ENCODE results near the gene SUN5. TPM values are rescaled to one million over a fixed set of nuclear protein-coding genes. Genes with fewer than 3 reads are reported as not detected.

SUN5 gene
- total RNA-seq, 1 experiment from 2014 or later, result not detected

DNA sequence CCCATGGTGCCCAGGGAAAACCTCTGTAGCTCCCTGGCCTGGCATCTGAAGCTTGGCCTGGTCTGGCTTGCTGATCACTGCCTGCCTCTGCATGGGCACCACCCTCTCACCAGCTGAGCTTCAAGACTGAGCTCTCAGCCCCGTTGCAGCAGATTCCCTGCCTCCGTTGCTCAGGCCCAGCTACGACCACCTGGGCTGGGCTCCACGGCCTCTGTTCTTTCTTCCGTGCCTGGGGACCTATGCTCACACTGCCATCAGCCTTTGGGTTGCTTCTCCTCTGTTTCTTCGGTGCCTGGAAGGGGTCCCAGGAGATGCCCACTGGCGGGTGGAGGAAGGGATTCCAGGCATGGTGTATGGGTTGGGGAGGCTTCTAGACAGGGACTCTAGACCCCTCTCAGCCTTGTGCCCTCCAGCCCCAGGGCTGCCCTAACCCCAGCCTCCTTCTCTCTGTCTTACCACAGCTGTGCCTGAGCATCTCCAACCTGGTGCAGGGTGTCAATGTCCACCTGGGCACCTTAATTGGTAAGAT, 12.4 kb upstream of the SUN5 start:
- Mint-ChIP-seq H3K9me3 (ENCODE audit: low read depth, unreplicated experiment) (no peaks in the 10 kb centered on the region), H3K27me3 (ENCODE audit: unreplicated experiment) (peaks cover 100% of the 10 kb centered on the region), H3K4me1 (ENCODE audit: low read depth, unreplicated experiment) (no peaks in the 10 kb centered on the region), H3K4me3 (ENCODE audit: low read depth, unreplicated experiment) (no peak overlapping the region), H3K27ac (ENCODE audit: unreplicated experiment) (no peak overlapping the region), H3K36me3 (ENCODE audit: insufficient read depth, unreplicated experiment) (no peaks in the 10 kb centered on the region)
- intact Hi-C loops (cut with micrococcal nuclease; ENCODE audit: unreplicated experiment), result no loop called here
- DNase-seq, result no peak
- CTCF ChIA-PET, result interaction anchor here (1.1 kb wide), 1 partner anchor 11 kb away, joined by 4 read pairs; no protein-coding TSS in a partner anchor
- BruUV-seq (replicated peaks), result no TSS peak
- TF ChIP-seq, protein P1, sequence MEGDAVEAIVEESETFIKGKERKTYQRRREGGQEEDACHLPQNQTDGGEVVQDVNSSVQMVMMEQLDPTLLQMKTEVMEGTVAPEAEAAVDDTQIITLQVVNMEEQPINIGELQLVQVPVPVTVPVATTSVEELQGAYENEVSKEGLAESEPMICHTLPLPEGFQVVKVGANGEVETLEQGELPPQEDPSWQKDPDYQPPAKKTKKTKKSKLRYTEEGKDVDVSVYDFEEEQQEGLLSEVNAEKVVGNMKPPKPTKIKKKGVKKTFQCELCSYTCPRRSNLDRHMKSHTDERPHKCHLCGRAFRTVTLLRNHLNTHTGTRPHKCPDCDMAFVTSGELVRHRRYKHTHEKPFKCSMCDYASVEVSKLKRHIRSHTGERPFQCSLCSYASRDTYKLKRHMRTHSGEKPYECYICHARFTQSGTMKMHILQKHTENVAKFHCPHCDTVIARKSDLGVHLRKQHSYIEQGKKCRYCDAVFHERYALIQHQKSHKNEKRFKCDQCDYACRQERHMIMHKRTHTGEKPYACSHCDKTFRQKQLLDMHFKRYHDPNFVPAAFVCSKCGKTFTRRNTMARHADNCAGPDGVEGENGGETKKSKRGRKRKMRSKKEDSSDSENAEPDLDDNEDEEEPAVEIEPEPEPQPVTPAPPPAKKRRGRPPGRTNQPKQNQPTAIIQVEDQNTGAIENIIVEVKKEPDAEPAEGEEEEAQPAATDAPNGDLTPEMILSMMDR (IDR thresholded peaks at IDR 0.05; ENCODE audit: unreplicated experiment), result no peak

DNA sequence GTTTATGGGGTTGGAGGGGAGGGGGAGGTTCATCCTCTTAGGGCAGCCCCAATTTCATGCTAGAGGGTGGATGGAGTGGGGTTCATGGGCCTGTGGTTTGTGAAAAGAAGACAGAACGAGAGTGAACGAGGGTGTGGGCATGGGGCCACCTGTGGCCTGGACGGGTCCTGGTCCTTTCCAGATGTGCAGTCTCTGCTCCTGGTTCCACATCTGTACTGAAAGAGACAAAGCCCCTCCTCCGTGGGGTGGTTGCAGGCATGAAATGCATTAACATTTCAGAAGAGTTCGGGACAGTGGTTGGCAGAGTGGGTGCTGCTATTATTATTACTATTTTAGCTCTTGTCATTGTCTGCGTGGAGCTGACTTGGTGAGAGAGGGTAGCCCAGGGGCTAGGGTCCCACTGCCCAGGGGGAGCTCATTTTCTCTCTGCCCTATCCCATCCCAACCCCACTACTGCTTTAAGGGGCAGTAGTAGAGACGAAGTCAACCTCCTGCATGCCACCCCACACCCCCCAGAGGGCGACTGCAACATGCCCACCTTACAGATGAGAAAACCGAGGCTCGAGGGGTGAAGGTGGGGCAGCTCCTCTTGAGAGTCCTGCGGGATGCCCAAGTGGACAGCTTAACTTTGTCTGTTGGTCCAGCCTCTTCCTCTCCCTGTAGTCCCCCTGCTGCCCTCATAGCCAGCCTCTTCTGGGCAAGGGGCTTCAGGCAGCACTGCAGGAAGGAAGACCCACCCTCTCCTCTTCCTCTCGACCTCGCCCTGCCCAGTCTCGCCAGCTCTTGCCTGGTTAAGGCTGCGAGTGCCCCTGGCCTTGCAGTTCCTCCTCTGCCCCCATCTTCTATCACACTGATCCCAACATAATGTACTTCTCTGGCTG, 11.7 kb upstream of the SUN5 start:
- DNase-seq, result no peak
- intact Hi-C loops (cut with micrococcal nuclease; ENCODE audit: unreplicated experiment), result no loop called here
- BruUV-seq (replicated peaks), result no TSS peak
- no peak overlapping the region for H3K27ac Mint-ChIP-seq (ENCODE audit: unreplicated experiment)
- no peaks in the 10 kb centered on the region for H3K9me3 Mint-ChIP-seq (ENCODE audit: low read depth, unreplicated experiment)
- no peaks in the 10 kb centered on the region for H3K36me3 Mint-ChIP-seq (ENCODE audit: insufficient read depth, unreplicated experiment)
- peaks cover 100% of the 10 kb centered on the region for H3K27me3 Mint-ChIP-seq (ENCODE audit: unreplicated experiment)
- H3K4me3 Mint-ChIP-seq (ENCODE audit: low read depth, unreplicated experiment), result no peak overlapping the region
- H3K4me1 Mint-ChIP-seq (ENCODE audit: low read depth, unreplicated experiment), result no peaks in the 10 kb centered on the region
- CTCF ChIA-PET, result interaction anchor here (0.6 kb wide), 1 partner anchor 38 kb away, joined by 3 read pairs; no protein-coding TSS in a partner anchor
- TF ChIP-seq, protein P1 (IDR thresholded peaks at IDR 0.05; ENCODE audit: unreplicated experiment), result no peak

DNA sequence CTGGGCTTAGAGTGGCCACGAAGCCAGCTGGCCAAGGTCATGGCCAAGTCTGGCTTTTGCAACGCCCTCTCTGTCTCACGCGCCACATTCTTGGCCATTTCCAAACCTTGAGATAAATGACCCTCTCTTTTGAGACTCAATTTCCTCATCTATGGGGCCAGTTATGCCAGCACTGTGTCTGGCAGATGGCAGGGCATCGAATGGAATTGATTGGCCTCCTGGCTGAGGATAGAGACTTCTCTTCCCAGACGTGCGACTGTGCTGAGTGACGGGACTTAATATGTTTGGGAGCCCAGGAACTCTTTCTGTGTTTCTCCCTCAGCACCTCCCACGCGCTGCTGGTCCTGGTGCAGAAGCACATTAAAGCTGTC, 10.9 kb upstream of the SUN5 start:
- Mint-ChIP-seq H3K4me3 (ENCODE audit: low read depth, unreplicated experiment) (no peak overlapping the region), H3K9me3 (ENCODE audit: low read depth, unreplicated experiment) (no peaks in the 10 kb centered on the region), H3K27me3 (ENCODE audit: unreplicated experiment) (peaks cover 100% of the 10 kb centered on the region), H3K27ac (ENCODE audit: unreplicated experiment) (no peak overlapping the region), H3K36me3 (ENCODE audit: insufficient read depth, unreplicated experiment) (no peaks in the 10 kb centered on the region), H3K4me1 (ENCODE audit: low read depth, unreplicated experiment) (no peaks in the 10 kb centered on the region)
- no TSS peak for BruUV-seq (replicated peaks)
- intact Hi-C loops (cut with micrococcal nuclease; ENCODE audit: unreplicated experiment), result no loop called here
- no peak for DNase-seq
- CTCF ChIA-PET, result no interaction called here
- TF ChIP-seq, protein P1 (IDR thresholded peaks at IDR 0.05; ENCODE audit: unreplicated experiment), result no peak

DNA sequence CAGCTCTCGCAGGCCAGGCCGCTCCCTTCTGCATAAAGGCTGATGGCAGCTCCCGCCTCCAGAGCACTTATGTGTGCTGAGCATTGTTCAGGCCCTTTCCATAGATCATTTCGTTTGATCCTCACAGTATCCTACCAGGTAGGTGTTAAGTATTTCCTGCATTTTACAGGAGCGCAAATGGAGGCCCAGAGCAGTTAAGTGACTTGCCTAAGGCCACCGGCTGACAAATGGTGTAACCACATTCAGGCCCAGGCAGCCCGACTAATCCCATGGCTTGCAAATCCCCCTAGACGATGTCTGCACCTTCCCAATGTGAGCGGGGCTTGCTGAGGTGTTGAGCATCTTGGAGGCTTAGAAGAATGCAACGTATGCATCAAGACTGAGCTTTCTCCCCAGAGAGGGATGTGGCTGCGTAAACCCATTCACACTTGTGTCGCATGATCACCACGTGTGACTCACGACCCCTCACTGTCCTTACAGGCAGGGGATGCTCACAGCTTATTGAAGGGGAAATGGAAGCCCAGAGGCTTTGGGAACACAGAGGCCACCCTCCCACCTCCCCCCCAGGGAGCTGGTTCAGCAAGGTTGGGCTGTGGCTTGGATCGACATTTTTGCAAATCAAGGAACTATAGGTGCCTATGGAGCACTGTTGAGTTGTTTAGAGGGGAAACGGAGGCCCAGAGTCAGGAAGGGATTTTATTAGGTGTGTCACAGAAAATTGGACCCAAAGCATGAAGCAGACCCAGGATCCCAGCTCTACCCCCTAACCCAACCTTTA, 10.3 kb upstream of the SUN5 start:
- Mint-ChIP-seq H3K27me3 (ENCODE audit: unreplicated experiment) (peaks cover 100% of the 10 kb centered on the region), H3K4me1 (ENCODE audit: low read depth, unreplicated experiment) (no peaks in the 10 kb centered on the region), H3K27ac (ENCODE audit: unreplicated experiment) (no peak overlapping the region), H3K9me3 (ENCODE audit: low read depth, unreplicated experiment) (no peaks in the 10 kb centered on the region), H3K4me3 (ENCODE audit: low read depth, unreplicated experiment) (no peak overlapping the region), H3K36me3 (ENCODE audit: insufficient read depth, unreplicated experiment) (no peaks in the 10 kb centered on the region)
- intact Hi-C loops (cut with micrococcal nuclease; ENCODE audit: unreplicated experiment), result no loop called here
- no peak for DNase-seq
- TF ChIP-seq, protein P1 (IDR thresholded peaks at IDR 0.05; ENCODE audit: unreplicated experiment), result no peak
- CTCF ChIA-PET, result interaction anchor here (0.6 to 0.8 kb wide), 2 partner anchors 14 to 159 kb away, joined by 3 to 4 read pairs; no protein-coding TSS in a partner anchor
- BruUV-seq (replicated peaks), result no TSS peak

Measured in Calu3 (cell line).